H9 (cell line): Measurements from ENCODE around the gene GARNL3. TPM values are rescaled to one million over a fixed set of nuclear protein-coding genes. Genes with fewer than 3 reads are reported as not detected.

Source experiments
- DNase-seq: peaks from one replicate; pipeline ENCODE4 v3.0.0-alpha.2; 2017
- H2AFZ ChIP-seq: one replicate; pipeline ENCODE4 v1.6.1; 2013; ENCODE audit warnings: mild to moderate bottlenecking, low read length, control low read depth, moderate library complexity
- H2AK5ac ChIP-seq: 2 replicates; pipeline ENCODE4 v1.6.1; 2013; ENCODE audit warnings: low read length, control low read depth, mixed read lengths; ENCODE audit not compliant: insufficient read length
- H2BK120ac ChIP-seq: one replicate; pipeline ENCODE4 v1.6.1; 2013; ENCODE audit warnings: low read depth, mild to moderate bottlenecking, low read length, control low read depth, inconsistent platforms; ENCODE audit not compliant: poor library complexity, severe bottlenecking
- H2BK12ac ChIP-seq: 2 replicates; pipeline ENCODE4 v1.6.1; 2013; ENCODE audit warnings: low read length, control low read depth, mixed read lengths, low read depth; ENCODE audit not compliant: insufficient read length
- H2BK15ac ChIP-seq: 2 replicates; pipeline ENCODE4 v1.6.1; 2013; ENCODE audit warnings: low read depth, low read length, control low read depth
- H2BK20ac ChIP-seq: one replicate; pipeline ENCODE4 v1.6.1; 2013; ENCODE audit warnings: low read depth, mild to moderate bottlenecking, low read length, control low read depth, inconsistent platforms; ENCODE audit not compliant: poor library complexity, severe bottlenecking
- H2BK5ac ChIP-seq: 2 replicates; pipeline ENCODE4 v1.6.1; 2013; ENCODE audit warnings: low read length, control low read depth, mixed read lengths; ENCODE audit not compliant: insufficient read length
- H3K14ac ChIP-seq: 2 replicates; pipeline ENCODE4 v1.6.1; 2013; ENCODE audit warnings: low read length, control low read depth; ENCODE audit not compliant: insufficient read depth
- H3K18ac ChIP-seq: 2 replicates; pipeline ENCODE4 v1.6.1; 2013; ENCODE audit warnings: low read depth, mild to moderate bottlenecking, mixed read lengths, low read length, control low read depth; ENCODE audit not compliant: insufficient read length
- H3K23ac ChIP-seq: 2 replicates; pipeline ENCODE4 v1.6.1; 2013; ENCODE audit warnings: low read length, control low read depth, mixed read lengths, low read depth; ENCODE audit not compliant: insufficient read length
- H3K23me2 ChIP-seq: 2 replicates; pipeline ENCODE4 v1.6.1; 2013; ENCODE audit warnings: low read depth, mild to moderate bottlenecking, mixed read lengths, low read length, control low read depth; ENCODE audit not compliant: insufficient read length, poor library complexity, severe bottlenecking
- H3K27ac ChIP-seq: 2 replicates; pipeline ENCODE4 v1.5.1; 2013; ENCODE audit warnings: low read length, control low read depth, mixed read lengths, low read depth; ENCODE audit not compliant: insufficient read length
- H3K27me3 ChIP-seq: 2 replicates; pipeline ENCODE4 v1.6.1; 2013; ENCODE audit warnings: low read length, control low read depth, inconsistent platforms; ENCODE audit not compliant: insufficient read depth
- H3K4ac ChIP-seq: 2 replicates; pipeline ENCODE4 v1.6.1; 2013; ENCODE audit warnings: low read depth, mild to moderate bottlenecking, control low read depth, inconsistent platforms, low read length, moderate library complexity
- H3K4me1 ChIP-seq: 2 replicates; pipeline ENCODE4 v1.6.1; 2013; ENCODE audit warnings: low read length, control low read depth, inconsistent platforms; ENCODE audit not compliant: insufficient read depth
- H3K4me2 ChIP-seq: 2 replicates; pipeline ENCODE4 v1.6.1; 2013; ENCODE audit warnings: low read length, control low read depth, mixed read lengths; ENCODE audit not compliant: insufficient read length, insufficient read depth
- H3K56ac ChIP-seq: 2 replicates; pipeline ENCODE4 v1.6.1; 2013; ENCODE audit warnings: low read depth, mild to moderate bottlenecking, mixed read lengths, low read length, control low read depth; ENCODE audit not compliant: insufficient read length
- H3K79me1 ChIP-seq: 2 replicates; pipeline ENCODE4 v1.6.1; 2013; ENCODE audit warnings: low read depth, mild to moderate bottlenecking, moderate library complexity, low read length, control low read depth, inconsistent platforms; ENCODE audit not compliant: insufficient read depth, poor library complexity, severe bottlenecking
- H3K79me2 ChIP-seq: 2 replicates; pipeline ENCODE4 v1.6.1; 2013; ENCODE audit warnings: low read length, control low read depth, inconsistent platforms; ENCODE audit not compliant: insufficient read depth
- H3K9ac ChIP-seq: 2 replicates; pipeline ENCODE4 v1.6.1; 2013; ENCODE audit warnings: low read length, control low read depth, mixed read lengths; ENCODE audit not compliant: insufficient read length; ENCODE audit errors: extremely low read depth
- H3K9me3 ChIP-seq: one replicate; pipeline ENCODE4 v1.6.1; 2013; ENCODE audit warnings: low read depth, low read length, inconsistent platforms; ENCODE audit not compliant: control insufficient read depth
- H3T11ph ChIP-seq: one replicate; pipeline ENCODE4 v1.6.1; 2013; ENCODE audit warnings: mild to moderate bottlenecking, low read length, control low read depth, inconsistent platforms
- H4K20me1 ChIP-seq: one replicate; pipeline ENCODE4 v1.6.1; 2013; ENCODE audit not compliant: control insufficient read depth, insufficient read length, insufficient read depth
- H4K5ac ChIP-seq: 2 replicates; pipeline ENCODE4 v1.6.1; 2013; ENCODE audit warnings: low read depth, mild to moderate bottlenecking, mixed read lengths, low read length, control low read depth; ENCODE audit not compliant: insufficient read length
- H4K8ac ChIP-seq: replicated peaks from 2 replicates; pipeline ENCODE4 v1.6.1; 2013; ENCODE audit warnings: low read length, control low read depth, mixed read lengths, low read depth; ENCODE audit not compliant: insufficient read length
- H4K91ac ChIP-seq: 2 replicates; pipeline ENCODE4 v1.6.1; 2013; ENCODE audit warnings: low read depth, mild to moderate bottlenecking, moderate library complexity, mixed read lengths, low read length, control low read depth; ENCODE audit not compliant: insufficient read length
- H3K27ac Mint-ChIP-seq, 3 experiments: 2 replicates in 2 of 3; 3 replicates in 1 of 3; pipeline ENCODE4 v1.8.0; 2020 to 2021; ENCODE audit warnings: mixed read lengths in 3 of 3, mild to moderate bottlenecking in 1 of 3, moderate library complexity in 1 of 3
- H3K27me3 Mint-ChIP-seq: 2 replicates; pipeline ENCODE4 v1.8.0; 2021; ENCODE audit warnings: low read depth, mild to moderate bottlenecking, moderate library complexity, mixed read lengths
- H3K36me3 Mint-ChIP-seq, 3 experiments: 2 replicates in 2 of 3; 3 replicates in 1 of 3; pipeline ENCODE4 v1.8.0; 2020 to 2021; ENCODE audit warnings: low read depth in 3 of 3, mixed read lengths in 3 of 3; ENCODE audit not compliant: insufficient read depth in 1 of 3
- H3K4me1 Mint-ChIP-seq, 2 experiments: 2 replicates each; pipeline ENCODE4 v1.8.0; 2020; ENCODE audit warnings: mixed read lengths in 2 of 2
- H3K4me3 Mint-ChIP-seq, 2 experiments: 2 replicates in 1 of 2; 3 replicates in 1 of 2; pipeline ENCODE4 v1.8.0; 2020 to 2021; ENCODE audit warnings: mild to moderate bottlenecking in 2 of 2, mixed read lengths in 2 of 2, moderate library complexity in 1 of 2
- H3K9me3 Mint-ChIP-seq, 2 experiments: 2 replicates in 1 of 2; 3 replicates in 1 of 2; pipeline ENCODE4 v1.8.0; 2020; ENCODE audit warnings: mild to moderate bottlenecking in 2 of 2, mixed read lengths in 2 of 2, moderate library complexity in 1 of 2
- WGBS: extraction: QIAGEN DNeasy Blood & Tissue Kit; methylation state at CpG from one replicate; pipeline ENCODE4 v1.1.7; 2013; ENCODE audit warnings: missing lambda C conversion rate, low lambda C conversion rate, mixed read lengths; ENCODE audit not compliant: insufficient read length; ENCODE audit errors: extremely low coverage; 5-methylcytosine and 5-hydroxymethylcytosine counted together
- total RNA-seq: library from RNA; stranded (reverse); gene quantifications from 2 replicates; pipeline ENCODE4 v1.2.1, GENCODE V29; 2021
- TF ChIP-seq, protein P1 (sequence below): fragments of 200-600 bp; sonication (generic); conservative IDR thresholded peaks from 3 replicates; pipeline ENCODE4 v1.8.0; 2021; ENCODE audit warnings: antibody characterized with exemption, mild to moderate bottlenecking

Gene GARNL3
- total RNA-seq, 1 experiment from 2014 or later = 8.7 TPM

DNA sequence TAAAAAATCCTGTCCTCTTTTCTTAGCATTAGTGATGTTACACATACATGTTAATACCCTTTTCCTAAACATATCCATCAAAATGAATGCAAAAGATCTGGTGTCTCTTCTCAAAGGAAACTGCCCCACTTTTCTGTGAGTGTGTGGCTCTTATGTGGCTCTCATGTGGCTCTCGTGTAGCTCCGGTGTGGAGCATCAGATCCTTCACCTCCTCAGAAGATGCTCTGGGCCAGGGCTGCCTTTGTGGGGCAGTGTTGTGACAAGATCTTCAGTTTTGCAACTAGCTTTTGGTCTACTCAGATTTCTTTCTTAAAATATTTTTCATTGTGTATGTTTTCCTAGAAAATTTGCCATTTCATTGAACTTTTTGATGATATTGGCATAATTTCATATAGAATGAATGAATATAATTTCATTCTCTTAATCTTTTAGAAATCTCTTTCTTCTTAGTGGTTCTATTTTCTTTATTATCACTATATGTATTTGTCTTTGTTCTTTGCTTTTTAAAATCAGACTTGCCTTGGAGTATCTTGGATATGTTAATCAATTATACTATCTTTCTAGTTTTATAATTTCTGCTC, 19.4 kb downstream of the GARNL3 start:
- no peak overlapping the region for H3T11ph ChIP-seq
- H3K4ac ChIP-seq = no peak overlapping the region
- H3K23ac ChIP-seq = no peak overlapping the region
- H3K27ac ChIP-seq = no peak overlapping the region
- H4K91ac ChIP-seq = no peak overlapping the region
- H2AFZ ChIP-seq = no peak overlapping the region
- Mint-ChIP-seq H3K27ac (no peak overlapping the region), H3K4me3 (no peak overlapping the region), H3K36me3 (no peaks in the 10 kb centered on the region), H3K4me1 (peaks cover 7 to 15% of the 10 kb centered on the region in 2 experiments; a peak in 3 of 4 replicates), H3K9me3 (no peaks in the 10 kb centered on the region), H3K27me3 (no peaks in the 10 kb centered on the region)
- H4K8ac ChIP-seq = no peak overlapping the region
- H2BK5ac ChIP-seq = no peak overlapping the region
- no peaks in the 10 kb centered on the region for H3K27me3 ChIP-seq
- no peak overlapping the region for H2BK120ac ChIP-seq
- TF ChIP-seq, protein P1, sequence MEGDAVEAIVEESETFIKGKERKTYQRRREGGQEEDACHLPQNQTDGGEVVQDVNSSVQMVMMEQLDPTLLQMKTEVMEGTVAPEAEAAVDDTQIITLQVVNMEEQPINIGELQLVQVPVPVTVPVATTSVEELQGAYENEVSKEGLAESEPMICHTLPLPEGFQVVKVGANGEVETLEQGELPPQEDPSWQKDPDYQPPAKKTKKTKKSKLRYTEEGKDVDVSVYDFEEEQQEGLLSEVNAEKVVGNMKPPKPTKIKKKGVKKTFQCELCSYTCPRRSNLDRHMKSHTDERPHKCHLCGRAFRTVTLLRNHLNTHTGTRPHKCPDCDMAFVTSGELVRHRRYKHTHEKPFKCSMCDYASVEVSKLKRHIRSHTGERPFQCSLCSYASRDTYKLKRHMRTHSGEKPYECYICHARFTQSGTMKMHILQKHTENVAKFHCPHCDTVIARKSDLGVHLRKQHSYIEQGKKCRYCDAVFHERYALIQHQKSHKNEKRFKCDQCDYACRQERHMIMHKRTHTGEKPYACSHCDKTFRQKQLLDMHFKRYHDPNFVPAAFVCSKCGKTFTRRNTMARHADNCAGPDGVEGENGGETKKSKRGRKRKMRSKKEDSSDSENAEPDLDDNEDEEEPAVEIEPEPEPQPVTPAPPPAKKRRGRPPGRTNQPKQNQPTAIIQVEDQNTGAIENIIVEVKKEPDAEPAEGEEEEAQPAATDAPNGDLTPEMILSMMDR = peak; percentile 34; the same call in 2 of the 3 replicates
- H3K4me2 ChIP-seq = no peak overlapping the region
- DNase-seq = no peak
- H3K79me2 ChIP-seq = no peaks in the 10 kb centered on the region
- no peaks in the 10 kb centered on the region for H4K20me1 ChIP-seq
- WGBS = no CpG with 5 or more reads among the region's 2 CpGs
- H4K5ac ChIP-seq = no peak overlapping the region
- H3K23me2 ChIP-seq = no peaks in the 10 kb centered on the region
- no peak overlapping the region for H3K18ac ChIP-seq
- H3K9ac ChIP-seq = no peak overlapping the region
- no peak overlapping the region for H2BK12ac ChIP-seq
- H2BK20ac ChIP-seq = no peak overlapping the region
- H3K9me3 ChIP-seq = no peaks in the 10 kb centered on the region
- no peak overlapping the region for H3K56ac ChIP-seq
- H3K4me1 ChIP-seq = no peaks in the 10 kb centered on the region
- no peaks in the 10 kb centered on the region for H3K79me1 ChIP-seq
- H2AK5ac ChIP-seq = no peak overlapping the region
- no peak overlapping the region for H2BK15ac ChIP-seq
- H3K14ac ChIP-seq = no peak overlapping the region
